Adrenal gland (tissue), 5 donors: ENCODE results near the gene KLF9.
A peak's percentile ranks its signal among the peaks of the same experiment; 100 is the strongest.

Experiments used
- CTCF ChIP-seq, 6 experiments: fragments of 450-650 bp in 4 of 6; fragments of 200-600 bp in 2 of 6; sonication (generic) in 1 of 6; IDR thresholded peaks; 1 replicate in 5 of 6; 2 replicates in 1 of 6; pipeline versions ENCODE4 v1.5.1 to v1.8.0; 2016 to 2021; ENCODE audit warnings: antibody characterized with exemption in 6 of 6, mild to moderate bottlenecking in 2 of 6, moderate library complexity in 1 of 6
- POLR2A ChIP-seq, 2 donors: fragments of 450-650 bp; IDR thresholded peaks; one replicate each; pipeline ENCODE4 v1.6.1; 2017; ENCODE audit warnings: antibody characterized with exemption in 2 of 2, mild to moderate bottlenecking in 2 of 2, moderate library complexity in 1 of 2
- donor health status: DM: no; HTN: no; CAD: no.

GRCh38 chr9:70389621-70390266, 24.7 kb downstream of the KLF9 start:
- TF ChIP-seq CTCF (IDR thresholded peaks at IDR 0.05) (no peak), POLR2A (IDR thresholded peaks at IDR 0.05) (peak in 1 of 2 donors; percentile 10)
